Upper lobe of left lung (tissue), 6 donors: ENCODE measurements around the gene BRAF. TPM values are rescaled to one million over a fixed set of nuclear protein-coding genes. Genes with fewer than 3 reads are reported as not detected.
"Not testable (repeated sequence)": the region's sequence is repeated elsewhere in the genome, so short reads cannot be mapped to it uniquely, and the experiment has no call there.

ENCODE experiments used
- ATAC-seq, 2 donors: fragments of 200-7000 bp; cut with Tn5 transposase; one replicate each; pipeline ENCODE4 v1.9.1; 2022; ENCODE audit warnings: mild to moderate bottlenecking in 2 of 2, moderate library complexity in 2 of 2; ENCODE audit not compliant: low FRiP score in 2 of 2
- DNase-seq, 2 donors: peaks; one replicate each; pipeline ENCODE4 v3.0.0-alpha.2; 2019 to 2020
- H3K27ac ChIP-seq, 4 donors: fragments of 200-600 bp; sonication (generic); one replicate each; pipeline ENCODE4 v1.5.1; 2016 to 2019
- H3K27me3 ChIP-seq, 4 donors: fragments of 200-600 bp; sonication (generic); one replicate each; pipeline ENCODE4 v1.5.1; 2017 to 2019
- H3K36me3 ChIP-seq, 4 donors: fragments of 200-600 bp; sonication (generic); one replicate each; pipeline ENCODE4 v1.5.1; 2016 to 2019
- H3K4me1 ChIP-seq, 4 donors: fragments of 200-600 bp; sonication (generic); one replicate each; pipeline ENCODE4 v1.5.1; 2018 to 2019
- H3K4me3 ChIP-seq, 4 donors: fragments of 200-600 bp; sonication (generic); one replicate each; pipeline ENCODE4 v1.5.1; 2017 to 2019; ENCODE audit warnings: mild to moderate bottlenecking in 2 of 4, moderate library complexity in 1 of 4
- H3K9me3 ChIP-seq, 4 donors: fragments of 200-600 bp; sonication (generic); one replicate each; pipeline ENCODE4 v1.5.1; 2018 to 2019
- CTCF ChIP-seq, 6 experiments: fragments of 450-650 bp in 4 of 6; fragments of 200-600 bp in 2 of 6; sonication (generic) in 2 of 6; IDR thresholded peaks; one replicate each; pipeline ENCODE4 v1.5.1; 2016 to 2019; ENCODE audit warnings: antibody characterized with exemption in 6 of 6
- EP300 ChIP-seq, 4 donors: sonication (generic); formaldehyde crosslinking; IDR thresholded peaks; one replicate each; pipeline ENCODE4 v1.5.1; 2017; ENCODE audit warnings: antibody characterized with exemption in 4 of 4, control low read depth in 2 of 4
- POLR2A ChIP-seq, 4 donors: fragments of 450-650 bp; IDR thresholded peaks; one replicate each; pipeline ENCODE4 v1.5.1; 2016 to 2017; ENCODE audit warnings: antibody characterized with exemption in 4 of 4, mild to moderate bottlenecking in 2 of 4
- POLR2AphosphoS5 ChIP-seq, 2 donors: sonication (generic); formaldehyde crosslinking; IDR thresholded peaks; one replicate each; pipeline ENCODE4 v1.5.1; 2017; ENCODE audit warnings: antibody characterized with exemption in 2 of 2
- WGBS, 2 donors: methylation state at CpG; one replicate each; pipeline ENCODE4 v1.1.5; 2017 to 2018; 5-methylcytosine and 5-hydroxymethylcytosine counted together
- total RNA-seq, 6 donors: library from RNA; depleted of rRNA in 4 of 6; stranded (reverse); fragments of >200 nt in 4 of 6; gene quantifications; one replicate each; pipeline versions ENCODE4 v1.1.0 to v1.2.1, GENCODE V29; 2016 to 2021
- donor health status: DM: no; HTN: no; CAD: no; lungs with moderate emphysema.
- donor health status: DM: no; HTN: yes; CAD: no; lungs with severe emphysema.

Gene BRAF
- total RNA-seq, 6 donors from 2014 or later: 31.1 to 106 (median 46.0) TPM

- ATAC-seq: no peak
- TF ChIP-seq POLR2A (IDR thresholded peaks at IDR 0.05) (no peak), EP300 (IDR thresholded peaks at IDR 0.05) (no peak), POLR2AphosphoS5 (IDR thresholded peaks at IDR 0.05) (no peak), CTCF (IDR thresholded peaks at IDR 0.05) (no peak)
- DNase-seq: no peak
- peaks cover 16 to 27% (median 21%) of the 10 kb centered on the region in 4 donors for H3K4me1 ChIP-seq
- H3K9me3 ChIP-seq: no peaks in the 10 kb centered on the region
- H3K36me3 ChIP-seq: peaks cover 0 to 43% (median 19%) of the 10 kb centered on the region in 4 donors
- H3K27ac ChIP-seq: no peak overlapping the region
- H3K27me3 ChIP-seq: no peaks in the 10 kb centered on the region
- H3K4me3 ChIP-seq: no peak overlapping the region
- 95% methylated on average over 20 of the region's 20 CpGs for WGBS, 2 donors
These were observed 246.5 kb downstream of the BRAF start for GRCh38 chr7:140678081-140678815.

- WGBS, 2 donors: 86 to 94% methylated on average over 3 of the region's 3 CpGs
- no peaks in the 10 kb centered on the region for H3K27me3 ChIP-seq
- no peak for TF ChIP-seq EP300 (IDR thresholded peaks at IDR 0.05)
- TF ChIP-seq CTCF (IDR thresholded peaks at IDR 0.05): no peak
- no peak for TF ChIP-seq POLR2AphosphoS5 (IDR thresholded peaks at IDR 0.05)
- H3K9me3 ChIP-seq: no peaks in the 10 kb centered on the region
- ATAC-seq: no peak
- H3K4me3 ChIP-seq: no peak overlapping the region
- peaks cover 0 to 41% (median 19%) of the 10 kb centered on the region in 4 donors for H3K36me3 ChIP-seq
- peaks cover 17 to 28% (median 22%) of the 10 kb centered on the region in 4 donors for H3K4me1 ChIP-seq
- DNase-seq: no peak
- no peak overlapping the region for H3K27ac ChIP-seq
These were observed 247.2 kb downstream of the BRAF start for GRCh38 chr7:140677496-140677895.

GRCh38 chr7:140676956-140677355 lies 247.8 kb downstream of the BRAF start:
- ATAC-seq, DNase-seq, H3K27me3 ChIP-seq, H3K4me3 ChIP-seq, H3K9me3 ChIP-seq, H3K27ac ChIP-seq: not testable (repeated sequence)
- 91 to 97% methylated on average over 11 of the region's 11 CpGs for WGBS, 2 donors
- H3K4me1 ChIP-seq: peaks cover 20 to 34% (median 24%) of the 10 kb centered on the region in 4 donors
- H3K36me3 ChIP-seq: peaks cover 0 to 37% (median 17%) of the 10 kb centered on the region in 4 donors

- no peak for TF ChIP-seq CTCF (IDR thresholded peaks at IDR 0.05)
- no peak for TF ChIP-seq POLR2AphosphoS5 (IDR thresholded peaks at IDR 0.05)
- TF ChIP-seq EP300 (IDR thresholded peaks at IDR 0.05): no peak
- no peak for TF ChIP-seq POLR2A (IDR thresholded peaks at IDR 0.05)
- Histone ChIP-seq H3K27me3 (no peaks in the 10 kb centered on the region), H3K27ac (no peak overlapping the region), H3K36me3 (peaks cover 0 to 30% (median 14%) of the 10 kb centered on the region in 4 donors), H3K4me1 (peaks cover 20 to 37% (median 24%) of the 10 kb centered on the region in 4 donors), H3K4me3 (no peak overlapping the region), H3K9me3 (no peaks in the 10 kb centered on the region)
- 81 to 83% methylated on average over 3 of the region's 3 CpGs for whole genome bisulfite sequencing, 2 donors
- ATAC-seq (peak in 1 of 2 donors; percentile 12), DNase-seq (no peak)
These were observed 248.4 kb downstream of the BRAF start for GRCh38 chr7:140676306-140676705.

GRCh38 chr7:140675726-140676125 lies 249.0 kb downstream of the BRAF start:
- no peaks in the 10 kb centered on the region for H3K9me3 ChIP-seq
- no peak overlapping the region for H3K27ac ChIP-seq
- ATAC-seq (no peak), DNase-seq (no peak)
- H3K4me3 ChIP-seq: no peak overlapping the region
- peaks cover 20 to 37% (median 24%) of the 10 kb centered on the region in 4 donors for H3K4me1 ChIP-seq
- H3K27me3 ChIP-seq: no peaks in the 10 kb centered on the region
- 88 to 91% methylated on average over 2 to 4 of the region's 4 CpGs for WGBS, 2 donors
- no peak for TF ChIP-seq POLR2A (IDR thresholded peaks at IDR 0.05)
- TF ChIP-seq EP300 (IDR thresholded peaks at IDR 0.05): no peak
- TF ChIP-seq POLR2AphosphoS5 (IDR thresholded peaks at IDR 0.05): no peak
- TF ChIP-seq CTCF (IDR thresholded peaks at IDR 0.05): no peak
- H3K36me3 ChIP-seq: peaks cover 0 to 24% (median 11%) of the 10 kb centered on the region in 4 donors
